Neuron (in vitro differentiated cells): ENCODE data around the gene MICAL3.

Source experiments
- H2AFZ ChIP-seq: one replicate; pipeline ENCODE4 v1.6.1; 2013; ENCODE audit warnings: low read depth, mild to moderate bottlenecking, inconsistent platforms, low read length, moderate library complexity
- H3K27me3 ChIP-seq: one replicate; pipeline ENCODE4 v1.6.1; 2013; ENCODE audit warnings: low read length; ENCODE audit not compliant: insufficient read depth
- H3K36me3 ChIP-seq: one replicate; pipeline ENCODE4 v1.6.1; 2013; ENCODE audit warnings: low read length; ENCODE audit not compliant: insufficient read depth
- H3K4me1 ChIP-seq: one replicate; pipeline ENCODE4 v1.6.1; 2013; ENCODE audit warnings: low read length; ENCODE audit not compliant: insufficient read depth
- H3K4me3 ChIP-seq: 2 replicates; pipeline ENCODE4 v1.5.1; 2013; ENCODE audit warnings: mild to moderate bottlenecking, low read length, moderate library complexity
- H3K9me3 ChIP-seq: one replicate; pipeline ENCODE4 v1.6.1; 2013; ENCODE audit warnings: low read length

The MICAL3 gene

DNA sequence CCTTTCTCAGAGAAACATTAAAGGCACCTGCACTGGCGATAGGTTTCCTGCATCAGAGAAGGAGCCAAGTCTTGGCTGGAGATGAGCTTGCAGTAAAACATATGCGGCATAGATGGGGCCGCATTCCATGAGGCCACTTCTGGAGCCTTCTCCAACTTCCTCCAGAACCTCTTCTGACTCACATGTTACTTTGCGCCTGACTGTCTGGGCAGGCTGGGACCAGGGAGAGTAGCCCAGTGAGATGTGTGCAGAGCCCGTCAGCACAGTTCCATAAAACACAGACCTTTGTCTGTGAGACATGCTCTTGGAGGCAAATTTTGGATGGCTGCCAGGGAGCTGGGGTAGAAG lies 194.7 kb downstream of the MICAL3 start:
- Histone ChIP-seq H3K4me3 (no peak overlapping the region), H3K27me3 (no peaks in the 10 kb centered on the region), H3K4me1 (peaks cover 19% of the 10 kb centered on the region), H3K36me3 (no peaks in the 10 kb centered on the region), H3K9me3 (peaks cover 11% of the 10 kb centered on the region), H2AFZ (no peak overlapping the region)

DNA sequence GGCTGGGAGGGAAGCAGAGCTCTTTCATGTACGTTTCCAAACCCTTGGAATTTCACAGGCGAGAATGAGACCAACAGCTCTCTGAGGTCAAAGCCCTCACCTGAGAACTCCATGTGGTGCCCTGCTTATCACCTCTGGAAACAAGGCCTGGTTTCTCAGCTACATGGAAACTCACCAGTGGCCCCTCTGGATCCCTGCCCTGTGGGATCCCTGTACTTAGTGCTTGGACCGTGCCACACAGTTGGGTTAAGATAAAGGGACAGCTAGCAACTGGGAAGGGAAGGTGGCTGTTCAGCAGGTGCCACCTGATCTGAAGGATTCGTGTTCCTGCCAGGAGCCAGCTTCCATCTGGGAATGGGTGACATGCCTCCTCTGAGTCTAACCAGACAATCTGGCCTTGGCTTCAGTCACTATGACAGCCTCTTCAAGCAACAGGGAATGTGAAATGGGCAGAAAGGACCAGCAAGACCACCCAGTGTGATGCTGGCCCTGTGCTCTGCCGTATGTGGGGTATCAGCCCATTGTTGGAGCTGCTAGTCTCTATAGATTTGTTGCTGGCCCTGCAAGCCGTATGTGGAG lies 195.8 kb downstream of the MICAL3 start:
- Histone ChIP-seq H3K4me1 (peaks cover 19% of the 10 kb centered on the region), H3K4me3 (no peak overlapping the region), H3K36me3 (no peaks in the 10 kb centered on the region), H2AFZ (no peak overlapping the region), H3K9me3 (peaks cover 11% of the 10 kb centered on the region), H3K27me3 (no peaks in the 10 kb centered on the region)

DNA sequence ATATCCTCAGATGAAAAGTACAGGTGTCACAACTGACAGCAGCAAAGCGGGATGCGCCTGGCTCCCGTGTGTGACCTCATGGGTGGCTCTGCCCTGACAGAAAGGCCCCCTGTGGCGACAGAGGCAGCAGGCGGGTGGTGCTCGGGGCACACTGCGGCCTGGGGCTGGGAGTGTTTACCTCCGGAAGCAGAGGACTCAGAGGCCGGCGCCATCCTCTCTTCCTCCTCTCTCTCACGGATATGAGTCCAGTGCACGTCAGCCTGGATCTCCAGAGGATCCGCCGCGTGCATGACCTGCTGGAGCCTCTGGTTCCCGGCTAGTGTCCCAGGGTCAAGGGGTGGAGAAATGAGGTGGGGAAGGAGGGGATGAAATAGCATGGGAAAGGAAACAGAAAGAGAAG lies 196.9 kb downstream of the MICAL3 start:
- Histone ChIP-seq H3K27me3 (no peaks in the 10 kb centered on the region), H3K4me1 (peaks cover 19% of the 10 kb centered on the region), H3K36me3 (peaks cover under 1% of the 10 kb centered on the region), H2AFZ (no peak overlapping the region), H3K4me3 (no peak overlapping the region), H3K9me3 (peaks cover 6% of the 10 kb centered on the region)

DNA sequence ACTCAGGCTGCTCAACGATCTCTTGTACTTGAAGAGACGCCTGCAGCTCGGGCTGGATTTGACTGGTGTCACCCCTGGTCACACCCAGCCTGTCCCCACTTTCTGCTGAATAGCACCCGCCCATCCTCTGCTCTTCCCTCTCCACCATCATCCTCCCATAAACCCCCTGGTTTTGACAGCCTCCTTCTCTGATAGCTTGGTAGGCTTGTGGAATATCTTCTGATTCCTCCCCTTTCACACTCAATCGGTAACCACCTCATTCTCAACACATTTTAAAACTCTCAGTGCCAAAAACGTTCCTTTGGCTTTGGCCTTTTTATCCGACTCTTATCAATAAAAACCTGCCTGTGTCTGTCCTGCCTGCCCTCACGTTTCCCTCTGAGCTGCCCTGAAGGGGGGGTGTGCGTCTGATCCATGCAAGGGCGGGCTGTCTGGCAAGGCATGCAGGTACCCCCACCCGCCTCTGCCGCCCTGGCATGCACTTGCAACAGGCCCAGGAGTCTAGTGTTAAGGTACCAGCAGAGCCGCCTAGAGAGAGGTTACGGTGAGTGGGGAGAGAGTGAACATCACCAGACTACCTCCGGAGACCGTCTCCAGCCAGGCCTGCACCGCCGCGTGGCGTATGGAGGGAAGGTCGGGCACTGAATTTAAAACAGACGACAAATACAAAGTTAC lies 198.3 kb downstream of the MICAL3 start:
- peaks cover 19% of the 10 kb centered on the region for H3K4me1 ChIP-seq
- H2AFZ ChIP-seq = no peak overlapping the region
- H3K36me3 ChIP-seq = peaks cover 5% of the 10 kb centered on the region

DNA sequence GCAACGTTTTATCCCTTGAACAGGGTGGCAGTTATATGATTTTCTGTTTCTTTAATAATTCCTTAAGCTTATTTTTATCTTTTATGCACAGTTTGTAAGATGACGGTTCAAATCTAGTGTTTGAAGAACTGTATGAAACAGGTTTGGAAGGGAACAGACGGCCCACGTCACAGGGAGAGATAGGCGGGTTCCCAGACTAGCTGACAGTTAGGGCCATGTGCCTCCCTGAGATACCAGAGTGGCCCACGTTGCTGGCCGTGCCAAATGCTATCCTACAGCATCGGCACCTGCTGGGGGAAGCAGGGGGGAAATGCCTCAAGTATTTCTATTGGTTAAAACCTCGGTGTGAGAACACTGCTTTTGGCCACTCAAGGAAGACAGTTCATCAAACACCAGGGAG lies 199.9 kb downstream of the MICAL3 start:
- Histone ChIP-seq H3K27me3 (no peaks in the 10 kb centered on the region), H2AFZ (no peak overlapping the region), H3K4me1 (peaks cover 19% of the 10 kb centered on the region), H3K9me3 (no peaks in the 10 kb centered on the region), H3K4me3 (no peak overlapping the region), H3K36me3 (peaks cover 7% of the 10 kb centered on the region)

More for the DNA sequence above, 198.3 kb downstream of the MICAL3 start:
- Histone ChIP-seq H3K27me3 (no peaks in the 10 kb centered on the region), H3K4me3 (no peak overlapping the region), H3K9me3 (no peaks in the 10 kb centered on the region)

DNA sequence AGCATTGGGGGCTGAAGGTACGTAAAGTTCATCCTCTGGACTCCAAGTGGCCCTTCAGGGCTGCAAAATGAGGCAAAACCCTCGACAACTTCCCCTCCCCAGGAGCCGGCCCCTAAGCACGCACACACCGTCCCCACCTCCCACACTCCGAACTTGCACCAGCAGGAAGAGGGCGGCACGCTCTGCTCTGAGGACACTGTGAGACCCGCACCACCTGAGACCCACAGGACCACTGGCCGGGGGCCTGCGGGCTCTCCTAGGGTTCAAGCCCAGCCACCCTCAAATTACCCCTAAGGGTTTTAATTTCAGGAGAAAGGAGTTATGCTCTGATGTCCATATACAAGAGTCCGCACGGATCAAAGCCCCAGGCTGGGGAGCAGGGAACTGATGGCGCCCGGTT lies 200.4 kb downstream of the MICAL3 start:
- Histone ChIP-seq H3K27me3 (no peaks in the 10 kb centered on the region), H3K9me3 (no peaks in the 10 kb centered on the region), H3K36me3 (peaks cover 7% of the 10 kb centered on the region), H3K4me1 (peaks cover 19% of the 10 kb centered on the region), H3K4me3 (no peak overlapping the region), H2AFZ (no peak overlapping the region)

DNA sequence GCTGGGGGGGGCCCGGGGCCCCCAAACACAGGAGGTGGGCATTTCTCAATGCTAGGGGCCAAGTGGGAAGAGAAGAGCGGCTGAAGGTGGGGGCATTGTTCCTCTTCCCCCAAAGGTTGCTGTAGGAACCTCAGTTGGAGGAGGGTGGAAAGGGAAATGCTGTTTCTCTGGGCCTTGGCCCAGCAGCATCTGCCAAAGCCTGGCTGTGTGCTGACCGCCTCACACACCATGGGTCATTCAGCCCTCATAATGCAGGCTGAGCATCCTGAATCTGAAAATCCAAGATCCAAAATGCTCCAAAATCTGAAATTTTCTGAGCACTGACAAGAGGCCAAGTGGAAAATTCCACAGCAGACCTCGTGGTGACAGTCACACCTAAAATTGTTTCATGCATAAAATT lies 201.1 kb downstream of the MICAL3 start:
- Histone ChIP-seq H3K4me3 (no peak overlapping the region), H3K9me3 (no peaks in the 10 kb centered on the region), H3K27me3 (no peaks in the 10 kb centered on the region), H2AFZ (no peak overlapping the region), H3K4me1 (peaks cover 14% of the 10 kb centered on the region), H3K36me3 (peaks cover 10% of the 10 kb centered on the region)

DNA sequence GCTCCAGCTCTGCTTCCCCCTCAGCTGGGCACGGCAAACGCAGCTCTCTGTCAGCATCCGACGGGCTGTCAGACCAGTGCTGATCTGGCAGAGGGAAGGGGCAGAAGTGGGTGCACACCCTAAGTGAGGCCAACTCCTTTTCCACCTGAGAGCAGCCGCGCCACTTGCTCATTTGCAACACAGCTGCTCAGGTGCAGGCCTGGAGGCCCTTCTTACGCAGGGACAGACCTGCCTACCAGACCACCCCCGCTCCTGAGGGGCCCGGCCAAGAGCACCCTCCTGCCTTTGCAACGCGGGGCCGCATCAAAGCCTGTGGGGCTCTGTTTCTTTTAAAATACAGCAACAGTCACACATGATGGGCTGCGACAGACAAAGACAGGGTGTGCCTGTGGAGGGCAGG lies 202.3 kb downstream of the MICAL3 start:
- Histone ChIP-seq H3K4me1 (peaks cover 2% of the 10 kb centered on the region), H3K4me3 (no peak overlapping the region)

DNA sequence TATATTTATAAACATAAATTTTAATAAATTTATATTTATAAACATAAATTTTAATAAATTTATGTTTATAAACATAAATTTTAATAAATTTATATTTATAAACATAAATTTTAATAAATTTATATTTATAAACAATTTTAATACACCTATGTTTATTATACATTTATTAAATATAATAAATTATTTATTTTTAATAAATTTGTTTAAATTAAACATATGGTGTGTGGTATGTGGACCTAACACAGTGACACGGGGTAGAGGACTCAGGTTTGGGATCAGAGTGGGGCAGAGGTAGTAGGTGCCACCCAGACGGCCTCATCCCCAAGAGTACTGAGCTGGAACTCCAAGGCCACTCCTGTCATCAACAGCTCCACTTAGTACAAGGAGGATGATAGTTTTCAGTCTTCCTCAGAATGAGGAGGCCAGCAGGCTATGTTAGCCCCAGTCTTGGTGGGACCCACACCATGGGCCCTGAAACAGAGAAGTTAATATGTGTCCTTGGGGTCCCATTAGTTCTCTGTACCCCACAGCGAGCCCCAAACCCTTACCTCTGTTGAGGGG lies 203.4 kb downstream of the MICAL3 start:
- no peaks in the 10 kb centered on the region for H3K27me3 ChIP-seq
- H3K4me1 ChIP-seq = no peaks in the 10 kb centered on the region
- H3K9me3 ChIP-seq = no peaks in the 10 kb centered on the region
- peaks cover 23% of the 10 kb centered on the region for H3K36me3 ChIP-seq
- no peak overlapping the region for H2AFZ ChIP-seq
- no peak overlapping the region for H3K4me3 ChIP-seq

More for the DNA sequence above, 202.3 kb downstream of the MICAL3 start:
- no peaks in the 10 kb centered on the region for H3K27me3 ChIP-seq
- H3K9me3 ChIP-seq = no peaks in the 10 kb centered on the region
- no peak overlapping the region for H2AFZ ChIP-seq
- peaks cover 16% of the 10 kb centered on the region for H3K36me3 ChIP-seq

DNA sequence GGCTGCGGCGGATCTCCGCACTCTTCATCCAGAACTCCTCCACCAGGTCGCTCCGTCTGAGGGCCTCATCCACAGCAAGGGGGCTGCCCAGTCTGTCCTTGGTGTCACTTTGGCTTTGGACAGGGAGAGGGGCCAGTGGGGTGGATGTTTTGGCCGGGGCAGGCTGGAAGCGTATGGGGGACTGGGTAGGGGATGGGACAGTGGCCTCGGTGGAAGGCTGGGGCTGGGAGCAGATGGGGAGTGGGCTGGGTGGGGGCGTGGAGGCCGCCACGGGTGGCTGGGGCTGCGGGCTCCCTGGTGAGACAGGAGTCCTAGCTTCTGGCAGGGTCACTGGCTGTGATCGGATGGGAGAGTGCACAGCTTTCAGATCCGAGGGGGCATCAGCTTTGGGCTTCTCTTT lies 205.7 kb downstream of the MICAL3 start:
- H3K27me3 ChIP-seq = no peaks in the 10 kb centered on the region
- H3K4me3 ChIP-seq = no peak overlapping the region
- no peaks in the 10 kb centered on the region for H3K4me1 ChIP-seq
- H2AFZ ChIP-seq = no peak overlapping the region
- H3K9me3 ChIP-seq = no peaks in the 10 kb centered on the region
- H3K36me3 ChIP-seq = peaks cover 28% of the 10 kb centered on the region

DNA sequence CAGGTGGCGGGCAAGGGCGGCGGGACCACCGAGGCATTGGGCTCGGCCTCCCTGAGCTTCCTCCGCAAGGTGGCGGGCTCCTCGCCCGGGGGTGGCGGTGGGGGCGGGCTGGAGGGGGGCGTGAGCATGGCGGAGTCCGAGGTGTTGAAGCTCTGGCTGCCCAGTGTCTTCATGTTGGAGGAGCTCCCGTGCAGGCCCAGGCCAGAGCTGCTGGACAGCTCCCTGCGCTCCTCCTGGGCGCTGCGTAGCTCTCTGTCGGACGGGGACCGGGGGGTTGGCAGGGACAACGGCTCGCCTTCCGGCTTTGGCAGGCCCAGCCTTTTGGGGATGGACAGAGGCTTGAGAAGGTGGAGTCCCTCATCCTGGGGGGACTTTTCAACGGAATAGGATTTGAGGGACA lies 206.2 kb downstream of the MICAL3 start:
- H3K9me3 ChIP-seq = no peaks in the 10 kb centered on the region
- H3K4me1 ChIP-seq = no peaks in the 10 kb centered on the region

DNA sequence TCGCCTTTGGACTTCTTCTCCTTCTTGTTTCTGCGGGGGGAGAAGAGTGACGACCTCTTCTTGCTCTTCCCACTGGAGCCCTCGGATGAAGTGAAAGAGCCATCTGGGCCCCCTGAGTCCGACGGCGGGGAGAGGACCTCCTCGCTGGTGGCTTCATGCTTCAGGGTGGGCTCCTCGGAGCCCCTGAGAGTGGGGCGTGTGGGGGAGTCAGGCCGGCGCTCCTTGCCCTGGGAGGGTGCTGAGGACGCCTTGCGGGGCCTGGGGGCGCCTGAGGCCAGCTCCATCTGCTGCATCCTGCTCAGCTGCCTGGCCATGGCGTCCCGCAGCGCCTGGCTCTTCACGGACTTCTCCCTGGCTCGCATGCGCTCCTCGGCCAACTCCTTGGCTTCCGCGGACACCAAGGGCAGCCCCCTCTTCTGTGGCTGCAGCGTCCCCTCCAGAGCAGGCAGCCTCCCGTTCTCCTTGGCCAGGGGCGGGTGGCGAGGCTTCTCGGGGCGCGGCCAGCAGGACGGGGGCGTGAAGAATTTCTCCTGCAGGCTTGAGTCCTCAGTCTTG lies 206.8 kb downstream of the MICAL3 start:
- no peak overlapping the region for H2AFZ ChIP-seq
- no peaks in the 10 kb centered on the region for H3K4me1 ChIP-seq
- no peaks in the 10 kb centered on the region for H3K27me3 ChIP-seq
- peaks cover 28% of the 10 kb centered on the region for H3K36me3 ChIP-seq
- no peaks in the 10 kb centered on the region for H3K9me3 ChIP-seq
- H3K4me3 ChIP-seq = no peak overlapping the region

More for the DNA sequence above, 206.2 kb downstream of the MICAL3 start:
- Histone ChIP-seq H3K4me3 (no peak overlapping the region), H2AFZ (no peak overlapping the region), H3K36me3 (peaks cover 28% of the 10 kb centered on the region), H3K27me3 (no peaks in the 10 kb centered on the region)

DNA sequence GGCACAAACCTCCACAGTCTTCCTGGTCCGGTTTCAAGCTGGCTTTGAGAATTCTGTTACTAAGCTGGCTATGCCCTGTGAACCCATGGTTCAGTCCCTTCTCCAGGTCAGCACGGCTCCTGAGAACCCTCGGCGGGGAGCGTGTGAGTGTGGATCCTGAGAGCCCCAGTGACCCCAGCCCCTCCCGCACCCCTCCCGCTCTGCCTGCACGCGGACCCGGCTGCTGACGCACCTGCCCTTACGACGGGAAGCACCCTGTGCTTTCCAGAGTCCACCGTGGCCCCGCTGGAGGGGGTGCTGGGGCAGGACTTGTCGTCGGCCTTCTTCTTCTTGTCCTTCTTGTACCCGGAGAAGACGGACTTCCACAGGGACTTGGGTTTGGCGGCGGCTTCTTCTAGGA lies 207.3 kb downstream of the MICAL3 start:
- H3K4me3 ChIP-seq = no peak overlapping the region
- H3K9me3 ChIP-seq = no peaks in the 10 kb centered on the region
- peaks cover 28% of the 10 kb centered on the region for H3K36me3 ChIP-seq
- H3K4me1 ChIP-seq = no peaks in the 10 kb centered on the region
- H2AFZ ChIP-seq = no peak overlapping the region
- no peaks in the 10 kb centered on the region for H3K27me3 ChIP-seq
